ENCODE data around the gene OPN4.

The OPN4 gene

GRCh38 chr10:86663576-86664339, 9.4 kb downstream of the OPN4 start:
- DNase-seq = no peak

- no peak for DNase-seq
Observed at GRCh38 chr10:86664341-86665217, 10.2 kb downstream of the OPN4 start.

GRCh38 chr10:86665218-86665607, 10.9 kb downstream of the OPN4 start:
- DNase-seq = no peak

- DNase-seq = no peak
Observed at GRCh38 chr10:86665868-86666267, 11.5 kb downstream of the OPN4 start.

- DNase-seq = no peak
Observed at GRCh38 chr10:86666538-86666937, 12.2 kb downstream of the OPN4 start.

- DNase-seq = no peak
Observed at GRCh38 chr10:86667421-86668181, 13.3 kb downstream of the OPN4 start.

- no peak for DNase-seq
Observed at GRCh38 chr10:86668297-86669165, 14.2 kb downstream of the OPN4 start, which contains the start of gene LDB3. Gene LDB3, plus strand, starts transcription at chr10:86668511. Its CDS starts 181 bp downstream, at chr10:86668692.

- no peak for DNase-seq
Observed at GRCh38 chr10:86670290-86670811, 16.0 kb downstream of the OPN4 start.

- DNase-seq = no peak
Observed at GRCh38 chr10:86670876-86671275, 16.5 kb downstream of the OPN4 start.

- DNase-seq = no peak
Observed at GRCh38 chr10:86671419-86671818, 17.1 kb downstream of the OPN4 start.

- DNase-seq = no peak
Observed at GRCh38 chr10:86671985-86672710, 17.8 kb downstream of the OPN4 start.

GRCh38 chr10:86673216-86673826, 19.0 kb downstream of the OPN4 start:
- DNase-seq = no peak

- DNase-seq = no peak
Observed at GRCh38 chr10:86673827-86674581, 19.7 kb downstream of the OPN4 start.

GRCh38 chr10:86674912-86675311, 20.6 kb downstream of the OPN4 start:
- no peak for DNase-seq

- DNase-seq = no peak
Observed at GRCh38 chr10:86677374-86677773, 23.0 kb downstream of the OPN4 start.

- DNase-seq = no peak
Observed at GRCh38 chr10:86678999-86679792, 24.8 kb downstream of the OPN4 start.

- DNase-seq = no peak
Observed at GRCh38 chr10:86681047-86681446, 26.7 kb downstream of the OPN4 start.

GRCh38 chr10:86681722-86682386, 27.5 kb downstream of the OPN4 start:
- no peak for DNase-seq

GRCh38 chr10:86682675-86683074, 28.3 kb downstream of the OPN4 start:
- no peak for DNase-seq
